Gastrocnemius medialis (tissue), 4 donors: Measurements from ENCODE around the gene ZDHHC8. TPM values are rescaled to one million over a fixed set of nuclear protein-coding genes. Genes with fewer than 3 reads are reported as not detected.

Source experiments
- ATAC-seq, 2 donors: fragments of 150-250 bp; one replicate each; pipeline ENCODE4 v1.9.1; 2016
- DNase-seq, 2 donors: peaks; one replicate each; pipeline ENCODE4 v3.0.0-alpha.2; 2019
- H3K27ac ChIP-seq, 4 donors: fragments of 200-600 bp; sonication (generic); 1 replicate in 1 of 4; 2 replicates in 3 of 4; pipeline ENCODE4 v1.5.1; 2016 to 2018; ENCODE audit warnings: mild to moderate bottlenecking in 2 of 4, moderate library complexity in 1 of 4
- H3K27me3 ChIP-seq, 3 donors: fragments of 200-600 bp; sonication (generic) in 2 of 3; 1 replicate in 1 of 3; 2 replicates in 2 of 3; pipeline versions ENCODE4 v1.5.1 to v1.6.0; 2016 to 2019; ENCODE audit warnings: mild to moderate bottlenecking in 1 of 3, moderate library complexity in 1 of 3
- H3K36me3 ChIP-seq, 2 donors: fragments of 200-600 bp; sonication (generic) in 1 of 2; one replicate each; pipeline ENCODE4 v1.5.1; 2017 to 2018
- H3K4me1 ChIP-seq, 2 donors: fragments of 200-600 bp; sonication (generic) in 1 of 2; one replicate each; pipeline ENCODE4 v1.5.1; 2016 to 2017; ENCODE audit warnings: mild to moderate bottlenecking in 2 of 2
- H3K4me3 ChIP-seq, 4 donors: fragments of 200-600 bp; sonication (generic) in 3 of 4; 1 replicate in 1 of 4; 2 replicates in 3 of 4; pipeline ENCODE4 v1.5.1; 2016 to 2019; ENCODE audit warnings: mild to moderate bottlenecking in 2 of 4
- H3K9me3 ChIP-seq, 3 donors: fragments of 200-600 bp; sonication (generic) in 2 of 3; 1 replicate in 1 of 3; 2 replicates in 2 of 3; pipeline ENCODE4 v1.5.1; 2016 to 2019
- POLR2A ChIP-seq, 2 donors: fragments of 450-650 bp; IDR thresholded peaks; one replicate each; pipeline ENCODE4 v1.6.1; 2017; ENCODE audit warnings: antibody characterized with exemption in 2 of 2, mild to moderate bottlenecking in 2 of 2, moderate library complexity in 2 of 2
- in situ Hi-C, 4 donors: fragments of 200-750 bp; cut with MboI; loops; one replicate each; pipeline versions ENCODE4 v1.15.0 to v1.8.0; 2017; ENCODE audit warnings: low sequenced_read_pairs in 4 of 4
- intact Hi-C: fragments of 100-400 bp; cut with DNase I; formaldehyde crosslinking; loops from one replicate; pipeline ENCODE4 v1.15.1; 2023; ENCODE audit warnings: low total_unique reads
- total RNA-seq, 4 donors: library from RNA; depleted of rRNA; stranded (reverse); fragments of >200 nt; gene quantifications; one replicate each; pipeline versions ENCODE4 v1.1.0 to v1.2.3, GENCODE V29; 2016
- TF ChIP-seq, protein P1 (sequence below), 5 experiments: fragments of 450-650 bp in 3 of 5; fragments of 200-600 bp in 2 of 5; sonication (generic) in 2 of 5; IDR thresholded peaks in 4 of 5; conservative IDR thresholded peaks in 1 of 5; 1 replicate in 4 of 5; 2 replicates in 1 of 5; pipeline ENCODE4 v1.5.1; 2016 to 2019; ENCODE audit warnings: antibody characterized with exemption in 5 of 5, mild to moderate bottlenecking in 3 of 5, moderate library complexity in 3 of 5

ZDHHC8 gene
- total RNA-seq, 4 donors from 2014 or later, result 7.3 to 15.8 (median 12.8) TPM

DNA sequence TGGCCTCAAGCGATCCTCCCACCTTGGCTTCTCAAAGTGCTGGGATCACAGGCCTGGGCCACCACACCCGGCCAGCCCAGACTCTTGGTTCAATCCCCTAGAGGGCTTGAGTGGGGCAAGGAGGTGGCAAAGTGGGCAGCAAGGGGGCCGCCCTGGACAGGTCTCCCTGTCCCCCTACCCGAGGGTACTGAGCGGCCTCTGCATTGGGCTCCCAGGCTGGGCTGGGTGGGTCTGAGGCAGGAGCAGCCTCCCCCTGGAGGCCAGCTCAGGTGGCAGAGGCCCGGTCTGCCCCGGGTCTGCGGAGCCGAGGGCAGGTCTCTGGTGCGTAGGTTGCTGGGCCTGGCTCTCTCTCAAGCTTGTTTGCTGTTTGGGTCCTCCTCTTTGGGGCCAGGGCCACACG lies 41.6 kb downstream of the ZDHHC8 start:
- ATAC-seq, result no peak
- Histone ChIP-seq H3K27me3 (no peaks in the 10 kb centered on the region), H3K27ac (no peak overlapping the region), H3K4me3 (no peak overlapping the region), H3K4me1 (no peaks in the 10 kb centered on the region), H3K9me3 (no peaks in the 10 kb centered on the region), H3K36me3 (no peaks in the 10 kb centered on the region)
- intact Hi-C loops, result loop anchor here (10.0 kb wide), 1 partner anchor 72 kb away; no protein-coding TSS in a partner anchor
- in situ Hi-C loops, result no loop called here
- TF ChIP-seq, protein P1, sequence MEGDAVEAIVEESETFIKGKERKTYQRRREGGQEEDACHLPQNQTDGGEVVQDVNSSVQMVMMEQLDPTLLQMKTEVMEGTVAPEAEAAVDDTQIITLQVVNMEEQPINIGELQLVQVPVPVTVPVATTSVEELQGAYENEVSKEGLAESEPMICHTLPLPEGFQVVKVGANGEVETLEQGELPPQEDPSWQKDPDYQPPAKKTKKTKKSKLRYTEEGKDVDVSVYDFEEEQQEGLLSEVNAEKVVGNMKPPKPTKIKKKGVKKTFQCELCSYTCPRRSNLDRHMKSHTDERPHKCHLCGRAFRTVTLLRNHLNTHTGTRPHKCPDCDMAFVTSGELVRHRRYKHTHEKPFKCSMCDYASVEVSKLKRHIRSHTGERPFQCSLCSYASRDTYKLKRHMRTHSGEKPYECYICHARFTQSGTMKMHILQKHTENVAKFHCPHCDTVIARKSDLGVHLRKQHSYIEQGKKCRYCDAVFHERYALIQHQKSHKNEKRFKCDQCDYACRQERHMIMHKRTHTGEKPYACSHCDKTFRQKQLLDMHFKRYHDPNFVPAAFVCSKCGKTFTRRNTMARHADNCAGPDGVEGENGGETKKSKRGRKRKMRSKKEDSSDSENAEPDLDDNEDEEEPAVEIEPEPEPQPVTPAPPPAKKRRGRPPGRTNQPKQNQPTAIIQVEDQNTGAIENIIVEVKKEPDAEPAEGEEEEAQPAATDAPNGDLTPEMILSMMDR (IDR thresholded peaks at IDR 0.05 in 4 of 5, conservative IDR thresholded peaks at IDR 0.05 in 1 of 5), result no peak
- no peak for TF ChIP-seq POLR2A (IDR thresholded peaks at IDR 0.05)
- DNase-seq, result no peak

- in situ Hi-C loops, result no loop called here
- no peak for TF ChIP-seq POLR2A (IDR thresholded peaks at IDR 0.05)
- TF ChIP-seq, protein P1 (IDR thresholded peaks at IDR 0.05 in 4 of 5, conservative IDR thresholded peaks at IDR 0.05 in 1 of 5), result no peak
Observed at GRCh38 chr22:20173772-20174171, 42.2 kb downstream of the ZDHHC8 start.

GRCh38 chr22:20174785-20175596 lies 43.4 kb downstream of the ZDHHC8 start:
- Histone ChIP-seq H3K9me3 (no peaks in the 10 kb centered on the region), H3K27ac (no peak overlapping the region), H3K36me3 (no peaks in the 10 kb centered on the region), H3K4me3 (no peak overlapping the region), H3K27me3 (no peaks in the 10 kb centered on the region), H3K4me1 (no peaks in the 10 kb centered on the region)
- intact Hi-C loops (loop anchor here (10.0 kb wide), 1 partner anchor 70 kb away; no protein-coding TSS in a partner anchor), in situ Hi-C loops (no loop called here)
- no peak for ATAC-seq
- TF ChIP-seq, protein P1 (IDR thresholded peaks at IDR 0.05 in 4 of 5, conservative IDR thresholded peaks at IDR 0.05 in 1 of 5), result no peak
- no peak for TF ChIP-seq POLR2A (IDR thresholded peaks at IDR 0.05)
- DNase-seq, result no peak

More at GRCh38 chr22:20173772-20174171, 42.2 kb downstream of the ZDHHC8 start:
- H3K27me3 ChIP-seq, result no peaks in the 10 kb centered on the region
- H3K27ac ChIP-seq, result no peak overlapping the region
- H3K4me3 ChIP-seq, result no peak overlapping the region
- no peaks in the 10 kb centered on the region for H3K9me3 ChIP-seq
- ATAC-seq (no peak), DNase-seq (no peak)
- intact Hi-C loops, result loop anchor here (10.0 kb wide), 1 partner anchor 71 kb away; no protein-coding TSS in a partner anchor
- no peaks in the 10 kb centered on the region for H3K4me1 ChIP-seq
- no peaks in the 10 kb centered on the region for H3K36me3 ChIP-seq

DNA sequence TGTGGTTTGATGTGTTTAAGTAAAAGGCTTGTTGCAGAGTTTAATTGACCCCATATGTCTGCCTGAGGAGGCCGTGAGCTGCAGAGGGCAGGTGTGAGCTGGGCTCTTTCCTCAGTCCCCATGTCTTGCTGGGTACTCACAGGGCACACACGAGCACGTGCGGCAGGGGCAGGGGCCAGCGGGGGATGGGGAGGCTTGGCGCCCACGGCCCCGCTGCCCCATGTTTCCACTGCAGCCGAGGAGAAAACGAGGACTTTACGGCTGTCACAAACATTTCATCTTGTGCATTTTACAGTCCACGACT lies 43.9 kb downstream of the ZDHHC8 start:
- ATAC-seq, result no peak
- no peaks in the 10 kb centered on the region for H3K9me3 ChIP-seq

More for the DNA sequence above, 43.9 kb downstream of the ZDHHC8 start:
- DNase-seq, result no peak
- H3K4me1 ChIP-seq, result no peaks in the 10 kb centered on the region
- no peak overlapping the region for H3K4me3 ChIP-seq
- TF ChIP-seq, protein P1 (IDR thresholded peaks at IDR 0.05 in 4 of 5, conservative IDR thresholded peaks at IDR 0.05 in 1 of 5), result no peak
- no peak for TF ChIP-seq POLR2A (IDR thresholded peaks at IDR 0.05)
- in situ Hi-C loops (no loop called here), intact Hi-C loops (loop anchor here (10.0 kb wide), 1 partner anchor 69 kb away; no protein-coding TSS in a partner anchor)
- no peaks in the 10 kb centered on the region for H3K27me3 ChIP-seq
- H3K36me3 ChIP-seq, result no peaks in the 10 kb centered on the region
- H3K27ac ChIP-seq, result no peak overlapping the region
